Ureter (tissue), 1 donor: ENCODE data around the gene NLRP6. TPM values are rescaled to one million over a fixed set of nuclear protein-coding genes. Genes with fewer than 3 reads are reported as not detected.
A peak's percentile ranks its signal among the peaks of the same experiment; 100 is the strongest.
"Not testable (repeated sequence)": the region's sequence is repeated elsewhere in the genome, so short reads cannot be mapped to it uniquely, and the experiment has no call there.

ENCODE experiments used
- DNase-seq: peaks from one replicate; pipeline ENCODE4 v3.0.0-alpha.2; 2020; ENCODE audit warnings: low spot score
- total RNA-seq: library from RNA; stranded (reverse); gene quantifications from one replicate; pipeline ENCODE4 v1.2.4, GENCODE V29; 2023
- donor health status: DM: yes; HTN: yes; CAD: no.

Gene NLRP6
- total RNA-seq, 1 donor from 2014 or later = 0.36 TPM

- peak; percentile 85 for DNase-seq
Observed at GRCh38 chr11:307766-308708, 29.8 kb downstream of the NLRP6 start, which contains the start of gene IFITM2. TSS of gene IFITM2 (plus strand) at chr11:307816. CDS start at chr11:308193, 377 bp downstream.

GRCh38 chr11:308740-309665 lies 30.8 kb downstream of the NLRP6 start:
- not testable (repeated sequence) for DNase-seq

DNA sequence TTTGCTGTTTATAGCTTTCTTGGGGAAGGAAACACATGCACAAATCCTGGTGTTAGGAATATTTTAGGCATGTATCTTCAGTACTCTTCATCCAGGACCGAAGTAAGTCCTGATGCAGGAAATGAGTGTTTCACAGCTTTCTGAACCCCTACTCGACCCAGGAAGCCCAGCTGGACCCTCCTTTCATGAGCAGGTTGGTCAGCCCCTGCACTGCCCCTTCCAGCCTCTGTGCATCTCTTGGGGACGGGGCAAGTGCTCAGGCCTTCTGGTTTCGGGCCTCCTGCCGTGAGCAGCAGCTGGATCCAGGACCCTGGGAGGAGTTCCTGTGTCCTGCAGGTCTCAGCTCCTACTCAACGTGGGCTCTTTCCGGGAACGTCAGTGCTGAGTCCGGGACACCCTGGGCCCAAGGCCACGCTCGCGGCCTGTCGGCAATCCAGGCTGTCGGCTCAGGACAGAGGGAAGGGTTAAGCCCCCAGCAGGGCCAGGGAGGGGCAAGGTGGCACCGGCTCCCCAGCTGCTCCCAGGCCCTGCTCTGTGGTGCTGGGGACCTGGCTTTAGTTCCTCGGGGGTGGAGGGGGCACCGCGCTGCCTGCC lies 31.9 kb downstream of the NLRP6 start:
- not testable (repeated sequence) for DNase-seq

- not testable (repeated sequence) for DNase-seq
Observed at GRCh38 chr11:311013-311748, 33.0 kb downstream of the NLRP6 start.

DNA sequence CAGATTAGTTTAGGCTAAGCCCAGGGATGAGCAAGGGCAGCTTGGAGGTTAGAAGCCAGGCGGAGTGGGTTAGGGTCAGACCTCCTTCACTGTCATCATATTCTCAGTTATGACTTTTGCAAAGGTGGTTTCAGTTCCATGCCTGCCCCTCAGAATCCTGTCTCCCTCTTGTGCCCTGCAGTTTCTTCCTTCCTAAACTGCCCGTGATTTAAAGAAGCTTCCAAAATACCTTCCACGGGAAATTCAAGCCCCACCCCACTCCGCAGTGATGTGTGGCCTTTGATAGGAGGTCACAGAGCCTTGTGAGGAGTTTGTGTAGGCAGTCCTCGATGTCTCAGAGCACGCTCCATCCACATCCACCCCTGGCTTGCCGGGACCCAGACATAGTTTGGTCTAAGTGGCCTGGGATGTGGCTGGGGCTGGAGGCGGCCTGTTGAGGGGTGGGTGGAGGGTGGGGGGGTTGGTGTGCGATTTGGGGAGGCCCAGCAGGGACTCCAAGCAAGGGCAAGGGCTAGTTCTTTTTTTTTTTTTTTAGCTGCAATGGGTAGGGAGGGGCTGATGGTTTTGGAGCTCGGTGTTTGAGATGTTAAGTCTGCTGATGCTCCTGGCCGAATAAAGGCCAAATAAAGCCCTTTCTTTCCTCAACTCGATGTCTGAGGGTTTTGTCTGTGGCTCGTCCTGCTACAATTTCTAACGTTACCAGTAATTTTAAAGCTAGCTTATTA lies 34.0 kb downstream of the NLRP6 start:
- DNase-seq = no peak

DNA sequence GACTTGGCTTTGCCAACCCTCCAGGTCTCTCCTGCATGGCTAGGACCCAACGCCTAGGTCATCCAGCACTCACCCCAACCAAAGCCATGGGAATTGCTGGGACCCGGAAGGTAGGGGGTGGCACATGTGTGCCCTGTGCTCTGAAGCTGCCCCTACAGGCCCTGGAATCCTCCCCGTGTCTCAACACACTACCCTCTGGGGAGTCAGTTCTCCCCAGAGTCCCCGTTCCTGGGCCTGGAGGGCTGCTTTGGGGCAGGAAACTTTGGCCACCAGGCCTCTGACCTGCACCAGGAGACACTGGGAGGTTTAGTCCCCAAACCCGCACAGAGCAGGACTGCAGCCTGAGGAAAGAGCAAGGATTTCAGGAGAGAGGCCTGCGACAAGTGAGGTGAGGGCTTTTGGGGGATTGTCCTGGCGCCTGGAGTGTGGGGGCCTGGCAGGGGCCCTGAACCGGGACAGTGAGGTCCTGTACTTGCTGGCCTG lies 35.1 kb downstream of the NLRP6 start:
- DNase-seq = no peak

DNA sequence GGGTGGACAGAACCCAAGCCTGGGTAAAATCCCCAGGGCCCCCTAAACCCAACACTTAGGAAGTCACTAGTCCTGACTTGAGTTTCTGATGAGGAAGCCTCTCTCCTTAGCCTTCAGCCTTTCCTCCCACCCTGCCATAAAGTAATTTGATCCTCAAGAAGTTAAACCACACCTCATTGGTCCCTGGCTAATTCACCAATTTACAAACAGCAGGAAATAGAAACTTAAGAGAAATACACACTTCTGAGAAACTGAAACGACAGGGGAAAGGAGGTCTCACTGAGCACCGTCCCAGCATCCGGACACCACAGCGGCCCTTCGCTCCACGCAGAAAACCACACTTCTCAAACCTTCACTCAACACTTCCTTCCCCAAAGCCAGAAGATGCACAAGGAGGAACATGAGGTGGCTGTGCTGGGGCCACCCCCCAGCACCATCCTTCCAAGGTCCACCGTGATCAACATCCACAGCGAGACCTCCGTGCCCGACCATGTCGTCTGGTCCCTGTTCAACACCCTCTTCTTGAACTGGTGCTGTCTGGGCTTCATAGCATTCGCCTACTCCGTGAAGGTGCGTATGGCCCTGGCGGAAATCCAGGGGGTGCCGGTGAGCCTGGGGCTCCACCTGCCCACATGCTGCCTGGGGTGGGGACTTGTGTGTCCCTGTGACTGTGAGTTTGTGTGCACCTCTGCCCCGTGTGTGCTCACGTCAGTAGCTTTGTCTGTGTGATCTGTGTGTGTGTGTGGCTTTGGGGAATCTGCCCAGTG lies 35.8 kb downstream of the NLRP6 start, which contains the start of gene IFITM1:
Gene IFITM1, plus strand, starts transcription at position 254 of the 767 bp plus-strand sequence. Its CDS starts 131 bp downstream, at position 385.
- DNase-seq = no peak

DNA sequence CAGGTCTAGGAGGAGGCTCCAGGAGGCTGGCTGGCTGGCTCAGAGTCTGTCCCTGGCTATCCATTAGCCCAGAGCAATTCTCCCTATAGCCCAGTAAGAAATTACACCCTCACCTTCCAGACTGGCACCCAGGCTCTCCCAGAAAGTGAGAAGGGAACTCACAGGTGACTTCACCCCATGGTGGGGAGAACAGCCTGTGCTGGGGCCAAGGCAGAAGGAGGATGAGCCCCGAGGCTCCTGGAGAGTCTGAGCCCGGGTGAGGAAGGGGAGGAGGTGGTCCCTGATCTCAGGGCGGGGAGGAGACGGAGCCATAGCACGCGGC lies 36.3 kb downstream of the NLRP6 start:
- not testable (repeated sequence) for DNase-seq

DNA sequence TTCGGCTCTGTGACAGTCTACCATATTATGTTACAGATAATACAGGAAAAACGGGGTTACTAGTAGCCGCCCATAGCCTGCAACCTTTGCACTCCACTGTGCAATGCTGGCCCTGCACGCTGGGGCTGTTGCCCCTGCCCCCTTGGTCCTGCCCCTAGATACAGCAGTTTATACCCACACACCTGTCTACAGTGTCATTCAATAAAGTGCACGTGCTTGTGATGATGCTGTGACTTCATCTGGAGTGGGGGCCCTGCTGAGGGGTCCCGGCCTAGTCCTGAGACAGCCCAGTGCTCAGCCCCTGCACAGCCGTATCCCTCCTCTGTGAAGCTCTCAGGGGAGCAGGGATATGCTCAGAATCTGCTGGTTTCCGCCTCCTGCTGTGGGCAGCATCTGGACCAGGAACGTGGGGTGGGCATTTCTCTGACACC lies 36.9 kb downstream of the NLRP6 start:
- no peak for DNase-seq

- no peak for DNase-seq
Observed at GRCh38 chr11:315516-315994, 37.3 kb downstream of the NLRP6 start.

DNA sequence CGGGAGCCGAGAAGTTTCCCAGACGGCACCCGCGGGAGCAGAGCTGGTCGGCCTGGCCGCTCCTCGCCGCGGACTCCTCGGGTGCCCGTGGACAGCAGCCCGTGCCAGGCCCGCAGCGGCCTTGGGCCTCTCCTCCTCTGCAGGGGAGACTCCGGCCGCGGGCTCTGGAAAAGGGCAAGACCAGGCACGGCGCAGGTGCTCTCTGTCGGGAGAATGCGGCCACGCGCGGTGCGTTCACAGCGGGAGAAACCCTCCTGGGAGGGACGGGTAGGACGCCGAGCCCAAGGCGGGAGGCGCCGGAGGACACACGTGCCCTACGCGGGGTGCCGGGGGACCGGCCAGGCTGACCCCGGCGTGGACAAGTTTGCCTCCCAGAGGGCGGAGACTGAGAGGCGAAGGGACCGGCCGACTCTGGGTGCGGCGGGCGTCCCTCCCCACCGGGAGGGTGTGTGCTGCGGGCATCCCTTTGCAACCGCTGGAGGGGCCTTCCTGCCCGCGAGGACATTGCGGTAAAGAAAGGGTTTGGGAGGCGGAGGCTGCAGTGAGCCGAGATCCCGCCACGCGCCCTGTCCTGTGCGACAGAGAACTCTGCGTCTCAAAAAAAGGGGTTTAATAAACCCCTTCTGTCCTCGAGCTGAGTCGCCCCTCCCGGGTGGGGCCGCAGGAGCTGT lies 38.0 kb downstream of the NLRP6 start:
- DNase-seq = no peak

DNA sequence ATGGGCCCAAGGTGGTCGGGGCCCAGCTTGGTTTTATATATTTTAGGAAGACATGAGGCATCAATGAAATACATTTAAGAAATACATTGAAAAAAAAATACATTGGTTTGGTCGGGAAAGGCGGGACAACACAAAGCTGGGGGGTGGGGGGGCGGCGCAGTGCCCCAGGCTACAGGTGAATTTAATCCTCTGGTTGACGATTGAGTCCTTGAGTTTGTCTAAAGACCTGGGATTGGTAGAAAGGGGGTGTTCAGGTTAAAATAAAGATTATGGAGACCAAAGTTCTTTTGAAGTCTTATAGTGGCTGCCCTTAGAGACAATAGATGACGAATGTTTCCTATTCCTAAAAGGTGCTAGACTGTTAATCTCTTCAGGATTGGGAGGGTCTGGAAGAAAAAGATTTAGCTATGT lies 38.7 kb downstream of the NLRP6 start:
- DNase-seq = no peak

DNA sequence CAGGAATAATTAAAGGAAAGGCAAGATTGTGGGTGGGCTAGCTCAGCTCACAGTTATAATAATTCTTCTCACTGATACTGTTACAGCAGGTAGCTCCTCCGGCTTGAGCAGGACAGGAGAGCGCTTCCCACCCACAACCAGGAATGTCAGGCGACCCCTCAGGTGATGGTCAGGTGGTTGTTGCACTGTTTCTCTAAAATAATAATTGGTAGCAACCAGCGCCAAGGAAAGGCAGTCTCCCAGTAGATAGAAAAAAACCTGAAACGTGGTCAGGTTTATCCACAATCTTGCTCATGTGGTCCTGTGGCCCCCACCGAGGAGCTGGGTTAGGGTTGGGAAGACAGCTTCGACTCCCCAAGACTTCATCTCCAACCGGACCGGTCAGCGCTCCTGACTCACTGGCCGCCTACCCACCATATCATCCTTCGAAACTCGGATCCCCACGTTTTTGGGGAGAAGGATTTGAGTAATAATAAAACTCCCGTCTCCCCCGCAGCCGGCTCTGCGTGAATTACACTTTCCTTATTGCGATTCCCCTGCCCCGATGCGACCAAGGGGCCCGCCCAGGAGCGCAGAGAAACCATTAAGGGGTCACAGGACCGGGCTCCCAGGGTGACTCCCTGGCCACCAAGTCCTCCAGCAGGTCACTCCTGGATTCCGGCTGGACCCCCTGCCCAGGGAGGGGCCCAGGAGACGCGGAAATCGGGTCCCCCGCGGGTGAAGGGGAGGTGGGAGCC lies 39.6 kb downstream of the NLRP6 start:
- DNase-seq = not testable (repeated sequence)

DNA sequence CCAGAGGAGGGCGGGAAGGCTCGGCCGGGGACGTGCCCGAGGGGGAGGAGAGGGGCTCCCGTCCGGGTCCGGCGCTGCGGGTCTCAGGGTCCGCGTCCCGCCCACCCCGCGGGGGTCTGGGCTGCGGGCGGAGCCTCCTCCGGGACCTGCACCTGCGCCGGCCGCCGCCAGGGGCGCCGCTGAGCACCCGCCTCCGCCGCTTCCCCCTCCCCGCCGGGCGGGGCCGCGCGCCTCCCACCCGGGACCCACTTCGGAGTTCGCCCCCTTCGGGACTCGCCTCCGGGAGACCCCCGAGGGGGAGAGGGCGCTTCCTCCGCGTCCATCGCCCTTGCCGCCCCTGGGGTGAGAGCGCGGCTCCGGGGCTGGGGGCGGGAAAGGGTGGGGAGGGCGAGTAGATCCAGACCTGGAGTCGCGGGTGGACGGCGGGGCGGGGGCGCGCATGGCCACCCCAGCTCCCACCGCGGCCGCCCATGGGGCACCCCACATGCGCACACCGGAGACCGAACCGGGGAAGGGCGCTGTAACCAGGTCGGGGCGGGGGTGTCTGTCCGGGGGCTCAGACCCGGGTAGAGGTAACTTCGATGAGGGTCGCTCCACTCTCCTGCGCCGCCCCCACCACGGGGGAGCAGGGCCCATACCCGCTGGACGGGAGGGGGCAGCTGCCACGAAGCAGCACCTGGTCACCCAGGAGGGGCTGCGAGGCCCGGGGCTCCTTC lies 40.4 kb downstream of the NLRP6 start:
- not testable (repeated sequence) for DNase-seq

- DNase-seq = not testable (repeated sequence)
Observed at GRCh38 chr11:319121-319887, 41.1 kb downstream of the NLRP6 start.

DNA sequence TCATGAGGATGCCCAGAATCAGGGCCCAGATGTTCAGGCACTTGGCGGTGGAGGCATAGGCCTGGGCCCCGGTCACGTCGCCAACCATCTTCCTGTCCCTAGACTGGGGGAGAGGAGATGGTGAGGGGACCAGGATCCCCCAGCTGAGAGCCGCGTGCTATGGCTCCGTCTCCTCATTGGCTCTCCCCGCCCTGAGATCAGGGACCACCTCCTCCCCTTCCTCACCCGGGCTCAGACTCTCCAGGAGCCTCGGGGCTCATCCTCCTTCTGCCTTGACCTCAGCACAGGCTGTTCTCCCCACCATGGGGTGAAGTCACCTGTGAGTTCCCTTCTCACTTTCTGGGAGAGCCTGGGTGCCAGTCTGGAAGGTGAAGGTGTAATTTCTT lies 41.7 kb downstream of the NLRP6 start:
- DNase-seq = not testable (repeated sequence)

- DNase-seq = no peak
Observed at GRCh38 chr11:324156-324555, 45.9 kb downstream of the NLRP6 start.
